Suprapubic skin (tissue), 3 donors: ENCODE results near the gene OR5K4.

Experiments
- CTCF ChIP-seq, 2 donors: fragments of 200-600 bp in 1 of 2; fragments of 450-650 bp in 1 of 2; sonication (generic) in 1 of 2; IDR thresholded peaks; one replicate each; pipeline ENCODE4 v1.5.1; 2016 to 2019; ENCODE audit warnings: antibody characterized with exemption in 2 of 2, mild to moderate bottlenecking in 1 of 2, moderate library complexity in 1 of 2
- POLR2A ChIP-seq, 2 donors: fragments of 450-650 bp; IDR thresholded peaks; one replicate each; pipeline ENCODE4 v1.6.1; 2017; ENCODE audit warnings: antibody characterized with exemption in 2 of 2, mild to moderate bottlenecking in 2 of 2, moderate library complexity in 2 of 2

- TF ChIP-seq CTCF (IDR thresholded peaks at IDR 0.05), result no peak
- no peak for TF ChIP-seq POLR2A (IDR thresholded peaks at IDR 0.05)
Observed at GRCh38 chr3:98359993-98360675, 6.5 kb downstream of the OR5K4 start.
